Stimulated activated CD4-positive, alpha-beta T cell treated with anti-CD3 and anti-CD28 coated beads, Interleukin-15, amount 100 ng/mL, for 48 hours (primary cell): ENCODE data around the gene DNM1.

Experiments
- DNase-seq, 2 donors: peaks; one replicate each; pipeline ENCODE4 v3.0.0-alpha.2; 2020; ENCODE audit warnings: low read depth in 2 of 2

Gene DNM1

DNA sequence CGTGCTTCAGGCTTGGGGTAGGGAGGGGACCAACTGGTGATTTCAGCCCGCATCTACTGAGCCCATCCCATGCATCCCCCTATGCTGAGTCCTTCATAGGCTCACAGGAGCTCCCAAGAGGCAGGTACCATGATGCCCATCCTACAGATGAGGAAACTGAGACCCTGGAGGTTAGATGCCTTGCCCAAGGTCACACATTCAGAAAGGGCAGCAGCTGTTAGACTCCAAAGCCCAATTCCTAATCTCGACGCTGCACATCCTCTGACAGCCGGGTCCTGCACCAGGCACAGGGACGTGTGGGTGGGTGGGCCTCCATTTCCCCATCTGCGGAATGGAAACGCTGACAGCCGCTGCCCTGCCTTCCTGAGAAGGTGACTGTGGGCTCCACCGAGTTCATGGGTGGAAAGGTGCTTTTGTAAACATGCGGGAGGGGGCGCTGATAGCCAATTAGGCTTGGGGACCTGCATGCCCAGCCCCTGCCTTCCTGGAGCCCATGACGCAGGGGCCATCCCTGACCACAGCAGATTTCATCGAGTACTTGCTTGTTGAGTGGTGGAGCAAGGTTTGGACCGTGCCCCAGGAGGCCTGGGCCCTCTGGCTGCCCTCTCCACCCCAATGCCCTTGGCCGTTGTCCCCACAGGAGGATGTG, 2.2 kb downstream of the DNM1 start:
- no peak for DNase-seq

GRCh38 chr9:128206484-128206883, 3.3 kb downstream of the DNM1 start:
- DNase-seq: no peak

- DNase-seq: no peak
Measured at GRCh38 chr9:128206916-128207910, 4.0 kb downstream of the DNM1 start.

GRCh38 chr9:128208386-128208785, 5.2 kb downstream of the DNM1 start:
- no peak for DNase-seq

GRCh38 chr9:128208946-128209669, 5.9 kb downstream of the DNM1 start:
- DNase-seq: no peak

DNA sequence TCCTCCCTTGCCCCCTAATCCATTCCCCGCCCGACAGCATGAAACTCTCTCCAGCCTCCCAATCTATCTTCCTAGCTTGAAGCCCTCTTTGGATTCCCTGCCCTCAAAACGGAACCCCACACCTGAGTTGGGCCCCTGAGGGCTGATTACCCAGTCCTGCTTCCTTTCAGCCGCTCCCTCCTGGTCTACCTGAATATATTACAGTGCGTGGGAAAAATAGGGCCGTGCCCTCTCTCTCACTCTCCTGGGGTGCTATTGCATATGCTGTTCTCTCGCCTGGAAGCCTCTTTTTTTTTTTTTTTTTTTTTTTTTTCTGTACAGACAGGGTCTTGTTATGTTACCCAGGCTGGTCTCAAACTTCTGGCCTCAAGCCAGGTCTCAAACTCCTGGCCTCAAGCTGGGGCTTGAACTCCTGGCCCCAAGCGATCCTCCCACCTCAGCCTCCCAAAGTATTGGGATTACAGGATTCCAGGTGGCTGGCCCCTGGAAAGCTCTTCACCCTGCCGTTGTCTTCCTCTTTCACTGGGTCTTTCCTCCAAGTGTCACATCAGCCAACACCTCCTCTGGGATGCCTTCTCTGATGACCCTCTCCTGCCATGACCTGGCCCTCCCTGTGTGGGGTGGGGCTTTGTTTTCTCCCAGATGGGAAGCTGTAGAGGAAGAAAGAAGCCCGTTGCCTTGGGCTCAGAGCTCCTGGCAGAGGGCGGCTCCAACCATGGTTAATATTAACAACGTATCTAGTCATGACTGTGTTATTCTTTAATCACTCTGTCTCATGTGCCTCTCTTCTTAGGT, 8.2 kb downstream of the DNM1 start:
- no peak for DNase-seq

DNA sequence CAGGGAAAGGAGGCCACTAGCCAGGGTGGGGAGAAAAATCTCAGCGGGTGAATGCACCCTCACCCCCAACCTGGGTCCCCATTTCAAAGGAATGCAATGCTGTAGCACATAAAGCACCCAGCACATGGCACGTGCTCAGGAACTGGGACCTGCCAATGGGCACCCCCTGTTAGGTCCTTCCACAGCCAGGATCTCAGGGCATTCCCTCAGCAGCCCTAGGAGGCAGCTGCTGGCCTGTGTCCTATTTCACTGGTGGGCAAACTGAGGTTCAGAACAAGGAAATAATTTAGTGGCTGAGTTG, 8.8 kb downstream of the DNM1 start:
- no peak for DNase-seq

GRCh38 chr9:128213746-128214497, 10.7 kb downstream of the DNM1 start:
- DNase-seq: no peak

DNA sequence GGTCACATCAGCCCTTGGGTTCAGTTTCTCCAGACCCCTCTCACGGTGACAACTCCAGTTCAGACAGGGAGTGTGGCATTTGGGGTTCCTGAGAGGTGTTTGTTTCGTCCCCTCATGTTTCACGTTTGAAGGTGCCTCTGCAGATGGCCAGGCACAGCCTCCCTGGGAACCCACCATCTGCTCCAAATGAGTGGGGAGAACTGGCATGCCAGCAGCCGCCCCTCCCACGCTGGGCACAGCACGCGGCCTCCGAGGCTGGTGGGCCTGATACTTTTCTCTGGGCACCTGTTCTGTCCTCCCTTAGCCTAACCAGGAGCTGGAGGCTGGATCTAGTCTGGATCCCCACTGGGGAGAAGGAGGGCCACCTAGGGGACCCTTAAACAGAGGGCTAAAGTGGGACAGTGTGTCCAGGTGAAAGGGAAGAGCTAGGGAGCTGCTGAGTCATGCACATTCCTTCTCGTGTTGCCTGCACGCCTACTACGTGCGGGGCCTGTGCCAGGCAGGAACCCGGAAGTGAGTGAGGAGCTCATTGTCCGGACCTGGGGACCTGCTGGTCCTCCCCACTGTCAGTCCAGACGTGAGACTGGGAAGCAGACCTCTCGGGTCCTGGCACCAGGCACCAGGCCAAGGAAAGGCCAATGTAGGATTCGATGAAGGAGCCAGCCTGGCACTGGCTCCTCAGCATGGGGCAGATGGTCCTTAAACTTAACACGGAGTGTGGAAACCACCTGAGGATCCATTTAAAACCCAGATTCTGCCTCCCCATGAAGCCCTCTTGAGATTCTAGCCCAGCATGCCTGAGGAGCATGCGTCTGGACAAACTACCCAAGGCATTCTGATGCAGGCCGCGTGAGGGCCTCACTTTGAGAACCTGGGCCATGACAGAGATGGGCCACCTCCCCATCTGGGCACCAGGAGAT, 11.7 kb downstream of the DNM1 start:
- DNase-seq: no peak

GRCh38 chr9:128215491-128216409, 12.6 kb downstream of the DNM1 start:
- DNase-seq: no peak

GRCh38 chr9:128216781-128217553, 13.8 kb downstream of the DNM1 start:
- DNase-seq: no peak

DNA sequence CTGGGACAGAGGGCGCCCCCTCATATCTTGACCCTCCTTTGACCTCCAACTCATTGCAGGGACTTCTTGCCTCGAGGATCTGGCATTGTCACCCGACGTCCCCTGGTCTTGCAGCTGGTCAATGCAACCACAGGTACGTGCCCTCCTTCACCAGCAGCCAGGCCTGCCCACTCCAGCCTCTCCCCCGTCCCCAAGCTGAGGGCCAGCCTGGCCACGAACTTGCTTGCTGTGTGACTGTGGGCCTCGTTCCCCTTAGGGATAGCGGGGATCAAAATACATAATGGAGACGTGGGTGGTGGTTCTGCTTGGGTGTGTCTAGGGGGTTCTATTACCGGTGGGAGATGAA, 15.0 kb downstream of the DNM1 start:
- DNase-seq: no peak

DNA sequence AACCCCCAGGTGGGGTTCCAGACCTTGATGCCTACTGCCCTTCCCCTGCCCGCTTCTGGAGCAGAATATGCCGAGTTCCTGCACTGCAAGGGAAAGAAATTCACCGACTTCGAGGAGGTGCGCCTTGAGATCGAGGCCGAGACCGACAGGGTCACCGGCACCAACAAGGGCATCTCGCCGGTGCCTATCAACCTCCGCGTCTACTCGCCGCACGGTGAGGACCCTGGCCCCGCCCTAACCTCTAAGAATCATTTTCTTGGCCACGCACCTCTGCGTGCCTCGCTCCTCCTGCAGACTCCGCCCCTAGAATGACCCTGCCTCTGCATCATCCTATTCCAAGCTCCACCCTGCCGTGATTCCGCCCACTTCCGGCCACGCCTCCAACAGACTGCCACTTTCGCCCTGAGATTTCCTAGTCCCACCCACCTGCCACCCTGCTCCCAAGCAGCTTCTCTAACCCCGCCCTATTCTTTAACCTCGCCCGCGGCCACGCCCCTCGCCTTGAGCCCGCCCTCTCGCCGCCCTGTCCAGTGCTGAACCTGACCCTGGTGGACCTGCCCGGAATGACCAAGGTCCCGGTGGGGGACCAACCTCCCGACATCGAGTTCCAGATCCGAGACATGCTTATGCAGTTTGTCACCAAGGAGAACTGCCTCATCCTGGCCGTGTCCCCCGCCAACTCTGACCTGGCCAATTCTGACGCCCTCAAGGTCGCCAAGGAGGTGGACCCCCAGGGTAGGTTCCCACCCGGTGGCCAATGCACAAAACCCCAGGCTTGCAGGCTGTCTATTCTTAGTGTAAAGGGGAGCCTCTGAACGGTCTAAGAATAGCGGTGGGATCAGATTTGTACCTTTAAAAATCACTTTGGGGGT, 15.6 kb downstream of the DNM1 start:
- peak; percentile 90 to 95 for DNase-seq

DNA sequence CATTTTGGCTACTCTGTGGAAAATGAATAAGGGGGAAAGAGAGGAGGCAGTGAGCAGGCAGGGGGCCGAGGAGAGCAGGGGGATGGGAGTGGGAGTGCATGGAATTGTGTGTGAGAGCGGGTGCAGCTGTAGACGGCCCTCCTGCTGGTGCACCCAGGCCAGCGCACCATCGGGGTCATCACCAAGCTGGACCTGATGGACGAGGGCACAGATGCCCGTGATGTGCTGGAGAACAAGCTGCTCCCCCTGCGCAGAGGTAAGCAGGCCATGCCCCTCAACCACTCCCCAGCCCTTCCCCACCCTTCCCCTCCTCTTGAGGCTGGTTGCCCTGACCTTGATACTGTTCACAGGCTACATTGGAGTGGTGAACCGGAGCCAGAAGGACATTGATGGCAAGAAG, 16.7 kb downstream of the DNM1 start:
- DNase-seq: no peak

GRCh38 chr9:128222026-128222425, 18.8 kb downstream of the DNM1 start:
- no peak for DNase-seq

- DNase-seq: no peak
Measured at GRCh38 chr9:128222880-128223670, 19.9 kb downstream of the DNM1 start.
